Loucy (cell line): ENCODE results near the gene MAIP1.

Experiments used
- CTCF ChIP-seq: fragments of 200-600 bp; sonication (generic); conservative IDR thresholded peaks from 2 replicates; pipeline ENCODE4 v1.5.1; 2014; ENCODE audit warnings: mild to moderate bottlenecking, antibody characterized with exemption, low read length
- EZH2phosphoT487 ChIP-seq: fragments of 200-600 bp; IDR thresholded peaks from 2 replicates; pipeline ENCODE4 v1.6.1; 2018; ENCODE audit warnings: antibody characterized with exemption, mild to moderate bottlenecking, moderate library complexity, borderline replicate concordance

DNA sequence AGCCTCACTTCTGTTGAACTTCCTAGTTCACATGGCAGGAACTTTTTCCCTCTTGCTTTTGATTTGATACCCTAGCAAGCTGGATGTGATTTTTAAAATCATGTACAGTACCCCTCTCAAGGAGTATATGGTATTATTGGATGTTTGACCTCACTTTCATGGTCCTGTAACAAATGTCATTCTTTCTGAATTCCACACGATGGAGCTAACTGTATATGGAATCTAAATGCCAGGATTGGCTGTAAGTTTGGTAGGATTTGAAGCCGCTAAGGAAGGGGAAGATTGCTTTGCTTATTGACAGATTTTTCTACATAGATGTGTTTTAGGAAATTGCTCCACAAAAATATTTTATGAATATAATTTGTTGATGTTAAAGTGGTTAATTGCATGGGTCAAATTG is 18.3 kb downstream of the MAIP1 start:
- TF ChIP-seq CTCF, result peak; percentile 57
- TF ChIP-seq EZH2phosphoT487, result no peak
